ENCODE measurements around the gene RPL15. TPM values are rescaled to one million over a fixed set of nuclear protein-coding genes. Genes with fewer than 3 reads are reported as not detected.

Gene RPL15
- total RNA-seq, 1 experiment from 2014 or later, result 1,600 TPM

- DNase-seq (ENCODE audit: low read depth), result peak; percentile 33
Measured at GRCh38 chr3:23928524-23928923, 11.6 kb downstream of the RPL15 start.

- DNase-seq (ENCODE audit: low read depth), result no peak
Measured at GRCh38 chr3:23931597-23931996, 14.7 kb downstream of the RPL15 start.

GRCh38 chr3:23932571-23932970 is 15.6 kb downstream of the RPL15 start:
- no peak for DNase-seq (ENCODE audit: low read depth)

- DNase-seq (ENCODE audit: low read depth), result no peak
Measured at GRCh38 chr3:23934253-23934652, 17.3 kb downstream of the RPL15 start.

GRCh38 chr3:23937296-23937695 is 20.4 kb downstream of the RPL15 start:
- no peak for DNase-seq (ENCODE audit: low read depth)

- DNase-seq (ENCODE audit: low read depth), result no peak
Measured at GRCh38 chr3:23938688-23939087, 21.8 kb downstream of the RPL15 start.

- no peak for DNase-seq (ENCODE audit: low read depth)
Measured at GRCh38 chr3:23940775-23941174, 23.8 kb downstream of the RPL15 start.

- no peak for DNase-seq (ENCODE audit: low read depth)
Measured at GRCh38 chr3:23941440-23941839, 24.5 kb downstream of the RPL15 start.

- DNase-seq (ENCODE audit: low read depth), result no peak
Measured at GRCh38 chr3:23942546-23942945, 25.6 kb downstream of the RPL15 start.

- no peak for DNase-seq (ENCODE audit: low read depth)
Measured at GRCh38 chr3:23944007-23944783, 27.3 kb downstream of the RPL15 start.

GRCh38 chr3:23944861-23945662 is 28.1 kb downstream of the RPL15 start, which contains the start of gene NR1D2:
TSS of gene NR1D2 (plus strand) at chr3:23945286. CDS start at chr3:23945579, 293 bp downstream.
- DNase-seq (ENCODE audit: low read depth), result peak; percentile 74

- DNase-seq (ENCODE audit: low read depth), result no peak
Measured at GRCh38 chr3:23945663-23945912, 28.7 kb downstream of the RPL15 start.

- peak; percentile 88 for DNase-seq (ENCODE audit: low read depth)
Measured at GRCh38 chr3:23945913-23946687, 29.2 kb downstream of the RPL15 start.

GRCh38 chr3:23948761-23949160 is 31.8 kb downstream of the RPL15 start:
- peak; percentile 48 for DNase-seq (ENCODE audit: low read depth)

- DNase-seq (ENCODE audit: low read depth), result peak; percentile 61
Measured at GRCh38 chr3:23949784-23950183, 32.9 kb downstream of the RPL15 start.

- no peak for DNase-seq (ENCODE audit: low read depth)
Measured at GRCh38 chr3:23950293-23950692, 33.4 kb downstream of the RPL15 start.

GRCh38 chr3:23952646-23953045 is 35.7 kb downstream of the RPL15 start:
- DNase-seq (ENCODE audit: low read depth), result no peak

- no peak for DNase-seq (ENCODE audit: low read depth)
Measured at GRCh38 chr3:23953523-23953922, 36.6 kb downstream of the RPL15 start.

GRCh38 chr3:23954144-23954543 is 37.2 kb downstream of the RPL15 start:
- no peak for DNase-seq (ENCODE audit: low read depth)

GRCh38 chr3:23956701-23957100 is 39.8 kb downstream of the RPL15 start:
- no peak for DNase-seq (ENCODE audit: low read depth)

GRCh38 chr3:23959135-23959900 is 42.4 kb downstream of the RPL15 start:
- peak; percentile 88 for DNase-seq (ENCODE audit: low read depth)

GRCh38 chr3:23960649-23961048 is 43.7 kb downstream of the RPL15 start:
- DNase-seq (ENCODE audit: low read depth), result no peak

Measured in M059J (cell line).